Stimulated activated CD4-positive, alpha-beta T cell treated with anti-CD3 and anti-CD28 coated beads, Interleukin-15, amount 100 ng/mL, for 24 hours (primary cell): Measurements from ENCODE around the gene SHISA4.
A peak's percentile ranks its signal among the peaks of the same experiment; 100 is the strongest.

Source experiments
- DNase-seq: peaks from one replicate; pipeline ENCODE4 v3.0.0-alpha.2; 2020

The SHISA4 gene

DNA sequence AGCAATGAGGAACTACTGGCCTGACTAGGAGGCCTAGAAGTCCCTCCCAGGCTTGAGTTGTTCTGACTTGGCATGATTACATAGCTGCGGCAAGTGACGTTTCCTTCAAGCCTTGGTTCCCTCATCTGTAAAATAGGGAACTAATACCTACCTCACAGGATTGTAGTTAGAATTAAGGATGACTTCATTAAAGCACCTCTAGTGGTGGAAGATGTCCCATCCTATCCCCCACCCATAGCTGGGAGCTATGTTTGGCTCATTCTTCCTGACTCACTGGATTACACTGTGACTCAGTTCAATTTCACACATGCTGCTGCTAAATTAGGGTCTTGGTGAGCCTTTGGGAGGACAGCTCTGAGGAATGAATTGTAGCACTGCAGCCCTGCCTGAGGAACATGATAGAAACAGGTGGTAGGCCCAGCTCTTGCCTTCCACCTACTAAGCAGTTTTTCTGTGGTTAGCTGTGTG lies 6.0 kb upstream of the SHISA4 start:
- no peak for DNase-seq

DNA sequence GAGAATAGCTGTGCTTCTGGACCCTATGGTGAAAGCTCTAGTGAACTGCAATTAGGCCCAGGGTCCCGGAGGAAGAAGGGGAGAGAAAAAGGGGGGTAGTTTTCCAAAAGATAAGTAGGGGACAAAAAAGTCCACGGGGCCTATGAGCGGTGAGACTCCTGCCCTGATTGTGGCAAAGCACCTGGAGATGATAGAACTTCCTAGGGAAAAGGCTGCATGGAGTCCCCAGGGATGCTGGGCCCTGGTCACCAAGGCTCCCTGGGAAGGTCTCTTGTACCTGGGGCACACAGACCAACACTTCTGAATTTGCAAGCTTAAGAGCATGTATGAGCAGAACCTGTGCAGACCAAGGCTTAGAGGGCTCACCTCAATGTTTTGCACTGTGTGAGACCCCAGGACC lies 5.4 kb upstream of the SHISA4 start:
- DNase-seq: no peak

DNA sequence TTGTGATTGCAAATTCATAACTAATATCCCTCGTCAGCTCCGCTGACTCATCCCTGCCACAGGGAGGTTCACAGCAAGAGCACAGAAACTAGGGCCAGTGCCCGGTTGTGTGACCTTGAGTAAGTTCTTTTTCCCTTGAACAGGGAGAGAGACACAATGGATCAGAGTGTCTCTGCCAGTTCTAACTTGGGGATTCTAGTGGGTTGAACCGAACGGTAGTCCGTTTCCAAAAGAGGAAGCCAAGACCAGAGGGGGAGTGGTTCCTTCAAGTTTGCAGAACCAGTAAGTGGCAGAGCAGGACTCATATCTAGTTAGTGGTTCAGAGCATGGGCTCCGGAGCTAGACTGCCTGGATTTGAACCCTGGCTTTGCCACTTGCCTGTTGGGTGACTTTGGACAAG lies 4.9 kb upstream of the SHISA4 start:
- DNase-seq: peak; percentile 33

DNA sequence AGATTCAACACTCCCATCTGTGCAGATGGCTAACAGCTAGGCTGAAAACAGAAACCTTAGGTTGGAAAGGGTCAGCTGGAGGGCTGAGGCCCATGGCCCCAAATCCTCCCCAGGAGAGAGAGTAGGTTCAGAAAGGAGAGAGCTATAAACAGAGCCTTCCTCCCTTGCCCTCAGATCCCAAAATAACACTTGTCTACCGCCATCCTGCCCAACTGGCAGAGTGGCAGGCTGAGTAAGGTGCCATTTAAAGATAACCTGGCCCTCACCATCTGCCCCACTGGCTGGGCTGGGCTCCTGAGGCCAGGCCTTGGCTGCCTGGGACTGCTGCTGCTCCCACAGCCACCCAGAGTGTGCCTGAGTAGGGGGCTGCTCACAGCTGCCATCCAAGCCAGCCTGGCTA lies 4.3 kb upstream of the SHISA4 start:
- no peak for DNase-seq

DNA sequence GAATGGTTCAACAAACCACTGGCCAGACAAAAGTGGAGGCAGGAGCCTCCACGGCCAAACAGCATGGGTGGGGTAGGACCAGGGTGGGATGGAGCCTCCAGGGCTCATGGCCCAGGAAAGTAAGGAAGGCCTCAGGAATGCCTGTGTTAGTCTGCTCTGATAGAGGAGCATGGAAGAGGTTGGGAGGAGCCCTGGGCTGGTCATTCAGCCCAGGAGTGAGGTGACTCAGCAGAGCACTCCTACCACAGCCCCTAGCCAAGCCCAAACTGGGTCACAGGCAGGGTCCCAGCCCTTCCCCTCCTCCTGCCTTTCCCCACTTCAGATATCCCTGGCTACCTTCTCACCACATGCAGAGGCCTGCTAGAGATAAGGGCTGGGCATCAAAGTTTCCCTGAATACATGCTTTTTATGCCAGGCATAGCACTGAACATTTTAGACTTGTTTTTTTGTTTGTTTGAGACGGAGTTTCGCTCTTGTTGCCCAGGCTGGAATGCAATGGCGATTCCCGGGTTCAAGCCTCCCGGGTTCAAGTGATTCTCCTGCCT lies 3.1 kb upstream of the SHISA4 start:
- no peak for DNase-seq

DNA sequence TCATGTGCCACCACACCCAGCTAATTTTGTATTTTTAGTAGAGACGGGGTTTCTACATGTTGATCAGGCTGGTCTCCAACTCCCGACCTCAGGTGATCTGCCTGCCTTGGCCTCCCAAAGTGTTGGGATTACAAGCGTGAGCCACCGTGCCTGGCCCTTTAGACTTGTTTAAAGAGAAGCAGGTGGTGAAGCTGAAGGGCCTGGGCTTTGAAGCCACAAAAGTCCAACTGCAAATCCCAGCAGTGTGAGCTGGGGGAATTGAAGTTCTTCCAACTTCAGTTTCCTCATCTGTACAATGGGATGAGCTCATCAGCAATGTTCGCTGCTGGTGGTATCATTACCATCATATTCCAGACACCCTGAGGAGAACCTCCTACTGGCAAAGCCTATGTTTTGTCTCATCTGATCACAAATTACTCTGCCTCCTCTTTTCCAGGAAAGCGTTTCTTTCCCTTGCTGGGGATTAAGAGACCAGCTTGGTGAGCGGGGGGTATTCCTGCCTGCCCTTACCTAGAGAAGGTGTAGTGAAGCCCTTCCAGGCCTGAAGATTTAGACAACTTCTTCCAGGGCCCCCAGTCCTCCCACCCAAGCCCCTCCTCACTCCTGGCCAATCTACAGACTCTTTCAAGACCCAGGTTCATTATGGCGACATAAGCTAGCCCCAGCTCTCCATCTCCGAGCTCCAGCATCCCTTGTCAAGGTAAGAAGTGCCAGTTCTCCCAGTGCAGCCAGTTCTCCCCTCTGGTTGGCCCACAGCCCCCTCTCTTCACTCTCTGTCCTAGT lies 2.4 kb upstream of the SHISA4 start:
- no peak for DNase-seq

DNA sequence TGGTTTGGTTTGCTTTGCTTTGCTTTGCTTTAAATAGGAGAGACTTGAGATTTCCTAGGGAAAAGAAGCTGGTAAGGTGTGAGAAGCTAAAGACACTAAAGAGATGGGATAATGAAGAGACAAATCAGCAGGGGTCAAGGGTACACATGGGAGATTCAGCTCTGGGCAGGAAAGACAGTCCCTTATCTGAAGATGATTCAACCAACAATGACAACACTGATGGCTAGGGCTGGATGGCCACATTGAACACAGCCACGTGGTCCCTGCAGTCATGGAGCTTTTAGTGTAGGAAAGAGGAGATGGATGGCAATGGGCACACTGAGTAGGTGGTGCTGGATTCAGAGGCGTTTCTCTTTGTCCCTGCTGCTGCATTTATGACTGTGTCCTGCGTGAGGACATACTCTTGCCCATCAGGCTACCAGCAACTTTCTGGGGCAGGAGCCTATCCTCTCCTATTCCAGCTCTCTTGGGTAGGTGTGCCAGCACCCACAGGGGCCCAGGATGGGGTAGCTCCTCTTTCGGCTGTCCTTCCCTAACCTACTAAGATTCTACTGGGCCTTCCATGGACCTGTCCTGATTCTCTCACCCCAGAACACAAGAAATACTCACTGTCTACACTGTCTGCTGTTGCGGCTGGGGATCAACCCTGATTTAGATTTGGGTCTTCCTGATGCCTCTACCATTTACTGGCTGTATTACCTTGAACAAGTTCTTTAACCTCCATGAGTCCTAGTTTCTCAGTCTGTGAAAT lies 1.4 kb upstream of the SHISA4 start:
- DNase-seq: no peak

DNA sequence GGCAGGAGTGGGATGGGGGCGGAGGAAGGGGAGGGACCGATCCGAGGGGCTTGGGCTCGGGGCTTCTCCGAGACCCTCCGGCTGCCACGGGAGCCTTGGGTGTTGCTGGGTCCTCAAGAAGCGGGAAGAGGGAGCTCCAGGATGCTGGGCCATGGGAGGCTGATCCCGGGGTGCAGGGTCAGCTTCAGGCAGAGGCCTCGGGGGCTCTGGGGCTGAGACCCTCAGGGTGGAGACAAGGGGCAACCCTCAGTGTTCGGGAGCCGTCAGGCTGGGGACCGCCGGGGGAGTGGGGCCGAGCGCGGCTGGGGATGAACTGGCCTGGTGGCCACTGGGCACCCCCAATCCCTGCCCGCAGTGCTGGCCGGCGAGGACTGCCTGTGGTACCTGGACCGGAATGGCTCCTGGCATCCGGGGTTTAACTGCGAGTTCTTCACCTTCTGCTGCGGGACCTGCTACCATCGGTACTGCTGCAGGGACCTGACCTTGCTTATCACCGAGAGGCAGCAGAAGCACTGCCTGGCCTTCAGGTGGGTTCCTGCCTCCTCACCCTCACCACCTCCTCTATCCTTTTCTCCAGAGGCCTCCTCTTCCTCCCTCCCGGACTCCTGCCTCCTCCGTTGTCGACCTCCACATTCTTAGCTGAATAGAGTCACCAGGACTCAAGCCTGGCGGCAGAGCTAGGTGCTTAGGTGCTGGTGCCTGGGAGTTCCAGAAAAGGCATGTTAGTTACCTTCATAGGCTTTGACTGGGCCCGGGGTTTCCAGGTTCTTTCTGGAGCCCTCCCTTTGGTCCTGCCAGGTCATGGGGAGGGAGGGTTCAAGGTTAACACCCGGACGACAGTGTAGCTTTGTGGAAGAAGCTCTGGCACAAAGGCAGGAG lies 631 bp downstream of the SHISA4 start:
- DNase-seq: no peak

DNA sequence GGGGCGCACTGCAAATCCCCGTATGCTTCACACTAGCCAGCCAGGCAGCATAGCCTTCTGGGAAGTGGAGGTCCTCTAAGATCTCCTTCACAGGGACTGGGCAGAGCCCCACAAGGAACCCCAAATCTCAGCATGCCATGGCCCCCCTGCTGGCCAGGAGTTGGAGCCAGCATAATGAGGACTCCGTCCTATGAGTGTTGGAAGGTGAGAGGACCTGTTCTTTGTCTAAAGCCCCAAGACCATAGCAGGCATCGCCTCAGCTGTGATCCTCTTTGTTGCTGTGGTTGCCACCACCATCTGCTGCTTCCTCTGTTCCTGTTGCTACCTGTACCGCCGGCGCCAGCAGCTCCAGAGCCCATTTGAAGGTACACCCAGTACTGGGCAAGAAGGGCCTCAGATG lies 1.5 kb downstream of the SHISA4 start:
- DNase-seq: no peak

DNA sequence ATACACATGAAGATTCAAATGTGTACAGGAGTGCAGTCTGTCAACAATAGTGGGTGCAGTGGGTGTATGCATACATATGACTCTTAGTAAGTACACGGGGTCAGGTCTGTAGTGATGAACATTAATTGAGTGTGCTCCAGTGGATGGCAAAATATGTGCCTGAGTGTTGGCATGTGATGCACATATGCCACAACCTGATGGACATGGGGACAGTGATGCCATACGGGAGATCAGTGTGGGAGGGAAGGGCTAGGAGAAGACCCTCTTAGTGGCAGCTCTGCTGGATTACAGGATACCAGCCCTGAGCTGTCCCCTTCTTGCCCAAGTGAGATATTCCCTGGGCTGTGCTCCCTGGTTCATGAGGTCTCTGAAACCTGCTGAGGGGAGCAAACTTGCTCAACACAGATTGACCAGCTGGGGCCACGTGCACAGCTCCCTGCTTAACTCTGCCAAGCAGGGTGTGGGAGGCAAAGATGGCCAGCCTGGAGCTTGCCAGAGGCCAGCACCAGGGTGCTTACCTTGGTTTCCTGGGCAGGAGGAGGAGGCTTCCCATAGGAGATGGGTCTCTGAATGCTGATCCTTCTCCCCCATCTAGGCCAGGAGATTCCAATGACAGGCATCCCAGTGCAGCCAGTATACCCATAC lies 2.2 kb downstream of the SHISA4 start:
- no peak for DNase-seq

DNA sequence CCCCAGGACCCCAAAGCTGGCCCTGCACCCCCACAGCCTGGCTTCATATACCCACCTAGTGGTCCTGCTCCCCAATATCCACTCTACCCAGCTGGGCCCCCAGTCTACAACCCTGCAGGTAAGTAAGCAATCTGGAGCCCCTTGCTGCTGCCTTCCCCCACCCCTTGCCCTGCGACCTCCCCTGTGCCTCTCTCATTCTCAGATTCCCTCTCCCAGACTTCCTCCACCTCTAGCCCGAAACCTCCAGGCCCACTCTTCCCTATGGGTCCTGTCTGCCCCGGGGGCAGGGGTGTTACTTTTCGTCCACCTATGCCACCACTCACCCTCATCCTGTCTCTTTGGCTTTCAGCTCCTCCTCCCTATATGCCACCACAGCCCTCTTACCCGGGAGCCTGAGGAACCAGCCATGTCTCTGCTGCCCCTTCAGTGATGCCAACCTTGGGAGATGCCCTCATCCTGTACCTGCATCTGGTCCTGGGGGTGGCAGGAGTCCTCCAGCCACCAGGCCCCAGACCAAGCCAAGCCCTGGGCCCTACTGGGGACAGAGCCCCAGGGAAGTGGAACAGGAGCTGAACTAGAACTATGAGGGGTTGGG lies 2.9 kb downstream of the SHISA4 start:
- no peak for DNase-seq

DNA sequence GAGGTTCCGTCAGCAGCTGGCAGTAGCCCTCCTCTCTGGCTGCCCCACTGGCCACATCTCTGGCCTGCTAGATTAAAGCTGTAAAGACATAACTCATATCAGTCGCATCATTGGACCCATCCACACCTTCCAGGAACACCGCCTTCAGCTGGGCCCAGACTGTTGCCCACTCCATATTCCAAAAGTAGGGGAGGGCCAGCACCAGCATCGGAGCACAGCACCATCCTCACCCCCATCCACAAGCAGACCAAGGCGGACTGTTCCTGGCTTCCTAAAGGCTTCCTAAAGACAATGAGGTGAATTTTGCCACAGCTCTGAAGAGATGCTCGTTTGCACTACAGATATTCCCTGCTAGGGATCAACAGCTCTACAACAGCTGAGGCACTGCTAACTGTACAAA lies 3.5 kb downstream of the SHISA4 start:
- DNase-seq: no peak

DNA sequence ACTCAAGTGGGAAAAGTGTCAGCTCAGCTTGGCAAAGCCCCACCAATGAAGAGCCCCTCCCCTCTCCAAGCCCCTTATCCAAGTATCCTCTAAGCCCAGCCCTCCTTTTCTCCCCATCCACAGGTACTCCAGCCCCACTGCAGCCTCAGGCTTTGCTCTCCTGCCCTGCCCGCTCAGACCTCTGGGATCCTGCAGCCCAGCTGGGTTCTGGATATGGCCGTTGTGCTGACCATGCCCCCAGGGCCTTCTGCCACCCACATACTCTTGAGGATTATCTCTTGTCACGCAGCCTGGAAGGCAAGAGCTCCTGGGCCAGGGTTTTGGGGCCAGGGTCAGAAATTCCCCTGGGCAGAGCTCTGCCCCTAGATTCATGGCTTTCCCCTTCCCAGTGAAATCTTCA lies 4.7 kb downstream of the SHISA4 start:
- no peak for DNase-seq

DNA sequence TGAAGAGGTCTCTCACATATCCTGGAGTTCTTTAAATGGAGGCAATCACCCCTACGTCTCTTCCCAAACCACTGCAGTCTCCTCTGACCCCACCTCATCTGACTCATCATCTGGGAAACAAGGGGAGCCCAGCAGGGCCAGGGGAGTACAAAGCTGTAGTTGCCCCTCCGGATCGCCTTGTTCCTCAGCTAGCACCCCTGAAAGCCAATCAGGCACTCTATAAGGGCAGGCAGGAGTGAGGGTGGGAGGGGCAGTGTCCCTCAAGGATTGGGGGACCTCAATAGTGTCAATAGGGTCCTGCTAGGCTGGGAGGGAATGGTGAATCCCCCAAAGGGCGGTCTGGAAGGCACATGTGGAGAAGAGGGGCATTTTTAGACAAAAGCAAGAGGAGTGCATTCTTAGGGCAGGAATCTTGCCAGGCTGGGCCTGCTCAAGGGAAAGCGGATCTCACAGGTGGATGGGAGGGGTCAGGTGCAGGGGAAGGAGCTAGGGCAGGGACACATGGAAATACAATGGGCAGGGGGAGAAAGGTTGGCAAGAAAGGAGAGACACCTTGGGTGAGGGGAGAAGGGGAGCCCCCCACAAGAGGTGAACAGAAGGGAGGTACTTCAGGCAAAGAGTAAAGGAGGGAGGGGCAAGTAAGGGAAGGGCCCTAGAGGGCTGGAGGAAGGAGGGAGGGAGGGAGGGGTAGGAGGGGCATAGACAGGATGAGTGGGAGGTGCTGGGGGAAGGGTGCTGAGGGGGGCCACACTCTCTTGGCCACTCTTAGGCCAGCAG lies 5.8 kb downstream of the SHISA4 start:
- DNase-seq: no peak

DNA sequence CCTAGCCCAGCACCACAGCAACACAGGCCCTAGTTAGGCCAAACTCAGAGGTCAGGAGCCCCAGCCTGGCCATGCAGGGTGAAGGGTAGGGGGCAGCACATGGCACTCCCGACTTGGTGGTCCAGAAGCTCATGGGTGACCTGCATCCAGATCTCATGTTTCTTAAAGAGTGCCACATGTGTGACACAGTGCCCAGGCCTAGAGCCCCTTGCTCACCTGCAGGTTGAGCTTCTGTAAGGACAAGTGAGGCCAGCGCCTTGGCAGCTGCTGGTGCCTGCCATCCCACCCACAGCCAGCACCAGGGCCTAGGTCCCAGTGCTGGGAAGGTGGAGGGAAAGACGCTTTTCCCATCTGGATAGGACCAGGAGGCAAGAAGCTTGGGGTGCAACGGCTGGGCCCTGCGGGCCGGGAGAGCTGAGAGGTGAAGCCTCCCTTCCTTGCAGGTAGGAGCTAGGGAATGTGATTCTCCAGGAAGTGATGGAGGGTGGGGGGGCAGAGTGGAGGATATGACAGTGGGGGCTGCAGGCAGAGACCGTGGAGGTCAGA lies 6.5 kb downstream of the SHISA4 start:
- no peak for DNase-seq

DNA sequence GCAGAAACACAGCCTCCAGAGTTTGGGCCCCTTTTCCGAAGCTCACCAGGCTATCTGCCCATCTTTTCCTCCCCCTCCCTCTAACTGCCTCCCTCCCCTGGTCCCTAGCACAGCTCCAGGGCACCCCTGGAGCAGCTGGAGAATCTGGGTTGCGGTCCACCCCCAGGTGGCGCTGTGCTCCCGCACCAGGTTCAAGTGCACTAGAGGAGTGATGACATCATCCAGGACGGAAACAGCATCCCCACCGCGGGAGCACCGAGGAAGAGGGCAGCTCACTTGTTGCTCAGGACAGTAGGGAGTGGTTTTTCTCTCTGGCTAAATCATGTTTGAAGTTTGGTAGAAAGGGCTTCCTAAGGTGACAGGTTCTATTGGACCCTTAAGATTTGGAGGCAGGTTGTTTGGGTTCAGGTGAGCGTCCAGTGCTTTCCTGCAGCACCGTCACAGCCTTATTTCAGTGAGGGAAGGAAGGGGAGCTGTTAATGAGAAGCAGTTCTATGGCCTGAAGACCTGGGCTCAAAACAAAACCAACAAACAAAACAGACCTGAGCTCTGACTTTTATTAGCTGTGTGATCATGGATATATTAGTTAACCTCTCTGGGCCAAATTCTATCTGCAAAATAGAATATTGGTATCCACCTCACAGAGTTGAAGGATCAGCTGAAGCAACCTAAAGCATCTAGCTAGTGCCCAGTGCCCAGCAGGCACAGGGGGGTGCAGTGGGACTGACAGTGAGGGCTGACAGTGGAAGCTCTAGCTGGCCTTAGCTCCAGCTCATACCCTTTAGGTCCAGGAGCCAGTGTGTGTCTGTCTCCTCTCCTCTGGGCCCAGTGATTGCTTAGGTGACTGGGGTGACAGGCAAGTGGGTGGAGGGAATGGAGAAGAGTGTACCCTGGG lies 7.5 kb downstream of the SHISA4 start:
- peak; percentile 92 for DNase-seq

DNA sequence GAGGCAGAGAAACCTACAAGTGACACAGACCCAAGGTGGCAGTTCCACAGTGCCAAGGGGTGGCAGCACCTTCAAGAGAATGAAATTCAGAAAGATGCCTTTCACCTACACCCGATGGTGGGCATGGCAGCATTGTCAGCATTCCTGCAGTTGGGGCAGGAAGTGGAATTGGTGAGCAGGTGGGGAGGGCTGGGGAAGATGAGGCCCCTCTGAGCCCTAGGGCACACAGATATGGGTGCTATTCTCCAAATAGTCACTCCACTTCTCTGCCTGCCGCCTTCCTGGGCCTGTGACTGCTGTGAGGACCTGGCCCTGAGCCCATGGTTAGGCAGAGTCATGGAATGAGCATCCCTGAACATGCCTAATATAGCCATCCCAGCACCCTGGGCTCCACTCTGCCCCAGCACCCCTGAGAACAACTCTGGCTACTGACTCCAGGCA lies 8.3 kb downstream of the SHISA4 start:
- no peak for DNase-seq

DNA sequence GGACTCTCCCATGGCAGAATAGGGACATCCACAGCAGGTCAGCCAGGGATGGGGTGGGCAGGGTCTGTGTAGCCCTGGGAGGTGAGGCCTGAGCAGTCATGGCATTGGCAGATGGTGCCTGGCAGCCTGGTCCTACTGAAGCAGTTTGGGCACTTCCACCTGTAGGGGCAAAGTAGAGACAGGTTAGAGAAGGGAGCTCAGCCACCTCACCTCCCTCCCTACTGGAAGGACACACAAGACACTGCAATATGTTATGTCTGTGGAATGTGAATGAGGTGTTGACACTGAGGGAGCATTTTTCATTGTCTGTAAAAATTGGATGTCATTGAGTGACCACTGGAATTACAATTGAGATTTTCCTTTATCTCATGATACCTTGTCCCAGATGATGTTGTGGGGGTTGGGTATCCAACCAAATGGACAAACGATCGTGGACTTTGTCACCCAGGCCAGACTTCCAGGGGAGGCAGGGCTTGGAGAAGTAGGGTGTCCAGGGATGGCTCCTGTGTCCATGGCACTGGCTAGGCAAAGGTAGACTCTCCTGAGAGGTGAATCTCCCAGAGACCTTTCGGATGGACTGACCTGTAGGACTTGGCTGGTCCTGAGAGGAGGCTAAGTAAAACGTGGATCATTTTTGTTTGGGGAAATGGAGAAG lies 9.7 kb downstream of the SHISA4 start:
- no peak for DNase-seq

DNA sequence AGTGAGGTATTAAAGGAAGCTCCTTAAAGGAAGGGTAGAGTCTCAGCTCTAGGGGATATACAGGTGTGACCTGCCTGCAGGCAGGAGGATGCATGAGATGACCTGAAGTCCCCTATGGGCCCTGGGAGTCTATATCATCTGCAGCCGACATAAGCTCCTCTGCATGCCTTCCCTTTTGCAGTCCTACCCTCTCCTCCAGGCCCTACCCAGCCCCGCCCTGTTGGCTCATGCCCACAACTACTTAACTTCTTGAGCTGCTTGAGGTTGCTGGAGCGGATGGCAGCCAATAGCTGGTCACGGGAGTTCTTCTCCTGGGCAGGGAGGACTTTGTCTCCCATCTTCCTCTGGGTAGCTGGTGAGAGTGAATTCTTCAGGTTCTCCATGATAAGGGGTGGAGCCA lies 10.3 kb downstream of the SHISA4 start:
- DNase-seq: no peak
